GM23338 (cell line): ENCODE data around the gene ZNF276.

ENCODE experiments used
- CREB1 ChIP-seq: fragments of 250-450 bp; sonication (Bioruptor Pico); IDR thresholded peaks from 2 replicates; pipeline ENCODE4 v1.5.0; 2020; ENCODE audit warnings: low read depth, mild to moderate bottlenecking, moderate library complexity
- CTCF ChIP-seq, 2 experiments: fragments of 200-600 bp in 1 of 2; sonication (generic) in 1 of 2; conservative IDR thresholded peaks; 2 replicates each; pipeline versions ENCODE4 v1.5.1 to v1.6.1; 2016 to 2017; ENCODE audit warnings: antibody characterized with exemption in 2 of 2, low read depth in 2 of 2, mild to moderate bottlenecking in 2 of 2, moderate library complexity in 1 of 2
- EZH2 ChIP-seq: fragments of 200-600 bp; sonication (generic); IDR thresholded peaks from one replicate; pipeline ENCODE4 v1.8.0; 2017; ENCODE audit warnings: antibody characterized with exemption, mild to moderate bottlenecking, low read depth; ENCODE audit not compliant: unreplicated experiment
- EZH2phosphoT487 ChIP-seq: fragments of 200-600 bp; sonication (generic); IDR thresholded peaks from one replicate; pipeline ENCODE4 v1.8.1; 2018; ENCODE audit warnings: antibody characterized with exemption; ENCODE audit not compliant: unreplicated experiment
- JUNB ChIP-seq: IDR thresholded peaks from one replicate; pipeline ENCODE4 v1.6.1; 2016; ENCODE audit warnings: antibody characterized with exemption; ENCODE audit not compliant: unreplicated experiment
- POLR2AphosphoS5 ChIP-seq: IDR thresholded peaks from 2 replicates; pipeline ENCODE4 v1.6.1; 2016; ENCODE audit warnings: antibody characterized with exemption, low read depth
- ZNF114 ChIP-seq: fragments of 250-450 bp; sonication (Bioruptor Pico); IDR thresholded peaks from 2 replicates; pipeline ENCODE4 v1.5.0; 2020; ENCODE audit warnings: mild to moderate bottlenecking, moderate library complexity
- TF ChIP-seq, protein P1 (sequence below): IDR thresholded peaks from one replicate; pipeline ENCODE4 v1.6.1; 2018; ENCODE audit warnings: antibody characterized with exemption; ENCODE audit not compliant: unreplicated experiment

- TF ChIP-seq EZH2 (no peak), CTCF (conservative IDR thresholded peaks at IDR 0.05; ENCODE audit: low read depth in 2 of 2) (no peak), POLR2AphosphoS5 (no peak), JUNB (no peak), ZNF114 (CRISPR knock-in tag) (no peak), CREB1 (CRISPR knock-in tag) (no peak), EZH2phosphoT487 (no peak)
- TF ChIP-seq, protein P1, sequence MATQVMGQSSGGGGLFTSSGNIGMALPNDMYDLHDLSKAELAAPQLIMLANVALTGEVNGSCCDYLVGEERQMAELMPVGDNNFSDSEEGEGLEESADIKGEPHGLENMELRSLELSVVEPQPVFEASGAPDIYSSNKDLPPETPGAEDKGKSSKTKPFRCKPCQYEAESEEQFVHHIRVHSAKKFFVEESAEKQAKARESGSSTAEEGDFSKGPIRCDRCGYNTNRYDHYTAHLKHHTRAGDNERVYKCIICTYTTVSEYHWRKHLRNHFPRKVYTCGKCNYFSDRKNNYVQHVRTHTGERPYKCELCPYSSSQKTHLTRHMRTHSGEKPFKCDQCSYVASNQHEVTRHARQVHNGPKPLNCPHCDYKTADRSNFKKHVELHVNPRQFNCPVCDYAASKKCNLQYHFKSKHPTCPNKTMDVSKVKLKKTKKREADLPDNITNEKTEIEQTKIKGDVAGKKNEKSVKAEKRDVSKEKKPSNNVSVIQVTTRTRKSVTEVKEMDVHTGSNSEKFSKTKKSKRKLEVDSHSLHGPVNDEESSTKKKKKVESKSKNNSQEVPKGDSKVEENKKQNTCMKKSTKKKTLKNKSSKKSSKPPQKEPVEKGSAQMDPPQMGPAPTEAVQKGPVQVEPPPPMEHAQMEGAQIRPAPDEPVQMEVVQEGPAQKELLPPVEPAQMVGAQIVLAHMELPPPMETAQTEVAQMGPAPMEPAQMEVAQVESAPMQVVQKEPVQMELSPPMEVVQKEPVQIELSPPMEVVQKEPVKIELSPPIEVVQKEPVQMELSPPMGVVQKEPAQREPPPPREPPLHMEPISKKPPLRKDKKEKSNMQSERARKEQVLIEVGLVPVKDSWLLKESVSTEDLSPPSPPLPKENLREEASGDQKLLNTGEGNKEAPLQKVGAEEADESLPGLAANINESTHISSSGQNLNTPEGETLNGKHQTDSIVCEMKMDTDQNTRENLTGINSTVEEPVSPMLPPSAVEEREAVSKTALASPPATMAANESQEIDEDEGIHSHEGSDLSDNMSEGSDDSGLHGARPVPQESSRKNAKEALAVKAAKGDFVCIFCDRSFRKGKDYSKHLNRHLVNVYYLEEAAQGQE: no peak
These were observed 63.1 kb downstream of the ZNF276 start for GRCh38 chr16:89784406-89784805.
